ENCODE measurements around the gene TRMU. TPM values are rescaled to one million over a fixed set of nuclear protein-coding genes. Genes with fewer than 3 reads are reported as not detected.

Gene TRMU
- total and polyA plus RNA-seq, 4 donors, result 24.1 to 42.3 (median 34.0) TPM

DNA sequence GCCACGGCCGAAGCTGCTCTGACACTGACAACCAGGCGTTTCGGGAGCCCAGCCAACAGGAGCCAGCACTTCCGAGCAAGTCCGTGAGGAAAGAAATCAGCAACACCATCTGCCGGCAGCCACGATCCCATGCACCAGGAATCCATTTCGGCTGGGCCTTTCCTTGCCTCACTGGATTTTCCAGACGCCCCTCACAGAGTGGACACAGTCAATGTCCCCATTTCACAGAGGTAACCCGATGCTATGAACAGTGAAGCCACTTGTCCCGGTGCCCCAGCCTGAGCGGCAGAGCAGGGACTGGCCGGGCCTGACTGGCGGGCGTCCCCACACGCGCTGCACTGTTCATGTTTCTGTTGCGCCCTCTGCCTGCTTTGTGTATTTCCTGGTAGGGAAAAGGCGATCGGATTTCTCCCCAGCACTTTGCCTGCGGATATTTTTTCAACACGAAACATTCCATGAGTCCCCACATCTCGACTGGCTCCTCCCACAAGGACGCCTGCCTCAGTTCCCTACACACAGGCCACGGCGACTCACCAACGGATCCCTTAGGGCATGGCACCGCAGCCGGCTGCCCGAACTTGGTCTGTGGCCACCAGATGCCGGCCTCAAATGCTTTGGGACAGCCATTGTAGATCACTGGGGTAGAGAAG lies 55.3 kb downstream of the TRMU start:
- 65 to 81% methylated on average over 32 of the region's 32 CpGs for WGBS, 2 donors
- ATAC-seq (ENCODE audit: insufficient read depth, low FRiP score), result peak; percentile 22
- Histone ChIP-seq H3K27me3 (ENCODE audit: control insufficient read depth in 3 of 3, insufficient read depth in 3 of 3, low read length in 2 of 3) (no peaks in the 10 kb centered on the region), H3K9ac (ENCODE audit: insufficient read depth in 1 of 2, low read length in 2 of 2) (no peak overlapping the region), H3K36me3 (ENCODE audit: control insufficient read depth in 4 of 4, insufficient read depth in 4 of 4, low read length in 4 of 4) (peaks cover 0 to 13% (median 0%) of the 10 kb centered on the region in 4 donors), H3K4me1 (ENCODE audit: control insufficient read depth in 5 of 5, insufficient read depth in 5 of 5, low read length in 5 of 5) (peaks cover 0 to 7% (median 0%) of the 10 kb centered on the region in 5 donors), H3K4me3 (no peak overlapping the region), H3K9me3 (ENCODE audit: control insufficient read depth in 4 of 4, insufficient read depth in 3 of 4, low read length in 3 of 4) (no peaks in the 10 kb centered on the region), H3K27ac (ENCODE audit: low read depth in 1 of 2, low read length in 1 of 2) (no peak overlapping the region)
- peak; percentile 78 to 84 (median 82) for DNase-seq
- TF ChIP-seq, protein P1, sequence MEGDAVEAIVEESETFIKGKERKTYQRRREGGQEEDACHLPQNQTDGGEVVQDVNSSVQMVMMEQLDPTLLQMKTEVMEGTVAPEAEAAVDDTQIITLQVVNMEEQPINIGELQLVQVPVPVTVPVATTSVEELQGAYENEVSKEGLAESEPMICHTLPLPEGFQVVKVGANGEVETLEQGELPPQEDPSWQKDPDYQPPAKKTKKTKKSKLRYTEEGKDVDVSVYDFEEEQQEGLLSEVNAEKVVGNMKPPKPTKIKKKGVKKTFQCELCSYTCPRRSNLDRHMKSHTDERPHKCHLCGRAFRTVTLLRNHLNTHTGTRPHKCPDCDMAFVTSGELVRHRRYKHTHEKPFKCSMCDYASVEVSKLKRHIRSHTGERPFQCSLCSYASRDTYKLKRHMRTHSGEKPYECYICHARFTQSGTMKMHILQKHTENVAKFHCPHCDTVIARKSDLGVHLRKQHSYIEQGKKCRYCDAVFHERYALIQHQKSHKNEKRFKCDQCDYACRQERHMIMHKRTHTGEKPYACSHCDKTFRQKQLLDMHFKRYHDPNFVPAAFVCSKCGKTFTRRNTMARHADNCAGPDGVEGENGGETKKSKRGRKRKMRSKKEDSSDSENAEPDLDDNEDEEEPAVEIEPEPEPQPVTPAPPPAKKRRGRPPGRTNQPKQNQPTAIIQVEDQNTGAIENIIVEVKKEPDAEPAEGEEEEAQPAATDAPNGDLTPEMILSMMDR (IDR thresholded peaks at IDR 0.05; ENCODE audit: control extremely low read depth, extremely low read depth), result no peak

DNA sequence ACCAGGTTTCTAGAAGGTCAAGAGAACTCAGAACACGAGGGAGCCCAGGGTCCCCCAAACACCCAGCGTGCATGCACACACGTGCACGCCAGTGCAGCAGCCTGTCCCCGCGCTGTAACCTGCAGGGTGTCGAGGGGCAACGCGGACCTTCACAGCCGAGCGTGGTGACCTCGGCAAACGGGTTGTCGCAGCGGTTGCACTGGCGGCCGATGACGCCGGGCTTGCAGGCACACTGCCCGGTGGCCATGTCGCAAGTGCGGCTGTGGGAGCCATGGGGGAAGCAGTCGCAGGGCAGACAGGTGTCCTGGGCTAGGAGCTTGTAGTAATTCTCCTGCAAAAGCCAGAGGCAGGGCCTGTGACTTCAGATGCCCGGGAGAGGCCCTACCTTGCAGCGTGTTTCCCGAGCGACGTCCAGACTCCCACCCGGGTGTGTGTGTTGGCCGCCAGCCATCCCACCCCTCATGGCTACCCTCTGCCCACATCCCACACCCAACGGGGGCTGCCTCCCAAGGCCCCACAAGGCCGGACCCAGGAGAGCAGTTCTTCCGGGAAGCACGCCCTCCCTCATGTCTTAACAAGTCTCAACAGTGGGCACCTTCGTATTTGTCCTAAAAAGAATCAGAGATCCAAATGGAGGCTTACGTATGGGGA lies 56.1 kb downstream of the TRMU start:
- ATAC-seq (ENCODE audit: insufficient read depth, low FRiP score), result no peak
- Histone ChIP-seq H3K4me1 (ENCODE audit: control insufficient read depth in 5 of 5, insufficient read depth in 5 of 5, low read length in 5 of 5) (peaks cover 0 to 7% (median 0%) of the 10 kb centered on the region in 5 donors), H3K27me3 (ENCODE audit: control insufficient read depth in 3 of 3, insufficient read depth in 3 of 3, low read length in 2 of 3) (no peaks in the 10 kb centered on the region), H3K27ac (ENCODE audit: low read depth in 1 of 2, low read length in 1 of 2) (no peak overlapping the region), H3K9ac (ENCODE audit: insufficient read depth in 1 of 2, low read length in 2 of 2) (no peak overlapping the region), H3K36me3 (ENCODE audit: control insufficient read depth in 4 of 4, insufficient read depth in 4 of 4, low read length in 4 of 4) (peaks cover 0 to 13% (median 0%) of the 10 kb centered on the region in 4 donors), H3K4me3 (no peak overlapping the region), H3K9me3 (ENCODE audit: control insufficient read depth in 4 of 4, insufficient read depth in 3 of 4, low read length in 3 of 4) (no peaks in the 10 kb centered on the region)
- TF ChIP-seq, protein P1 (IDR thresholded peaks at IDR 0.05; ENCODE audit: control extremely low read depth, extremely low read depth), result no peak
- no peak for DNase-seq
- 92 to 94% methylated on average over 35 to 36 of the region's 36 CpGs for WGBS, 2 donors

DNA sequence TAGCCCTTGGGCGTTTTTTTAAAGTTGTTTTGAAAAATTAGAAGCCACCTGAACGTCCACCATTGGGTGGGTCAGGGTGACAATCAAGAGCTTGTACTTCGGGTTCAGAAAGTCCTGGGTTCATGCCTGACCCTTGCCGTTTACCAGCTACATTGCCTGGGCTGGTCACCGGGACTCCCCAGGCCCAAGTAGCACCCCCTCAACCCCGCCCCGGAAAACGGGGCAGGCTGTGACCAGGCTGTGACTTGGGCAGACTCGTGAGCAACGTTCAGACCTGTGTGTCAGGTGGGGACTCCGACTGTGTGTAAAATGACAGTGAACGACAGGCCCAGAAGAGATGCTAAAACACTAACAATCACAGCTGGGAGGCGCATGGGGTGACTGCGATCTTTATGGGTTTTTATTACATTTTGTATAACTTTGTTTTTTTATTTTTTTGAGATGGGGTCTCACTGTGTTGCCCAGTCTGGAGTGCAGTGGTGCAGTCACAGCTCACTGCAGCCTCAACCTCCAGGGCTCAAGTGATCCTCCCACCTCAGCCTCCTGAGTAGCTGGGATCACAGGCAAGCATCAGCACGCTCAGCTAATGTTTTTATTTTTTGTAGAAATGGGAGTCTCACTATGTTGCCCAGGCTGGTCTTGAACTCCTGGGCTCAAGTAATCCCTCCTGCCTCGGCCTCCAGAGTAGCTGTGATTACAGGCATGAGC lies 56.8 kb downstream of the TRMU start:
- 89 to 93% methylated on average over 16 of the region's 16 CpGs for WGBS, 2 donors
- H3K36me3 ChIP-seq (ENCODE audit: control insufficient read depth in 4 of 4, insufficient read depth in 4 of 4, low read length in 4 of 4), result peaks cover 0 to 14% (median 0%) of the 10 kb centered on the region in 4 donors
- H3K27ac ChIP-seq (ENCODE audit: low read depth in 1 of 2, low read length in 1 of 2), result no peak overlapping the region
- ATAC-seq (ENCODE audit: insufficient read depth, low FRiP score) (no peak), DNase-seq (no peak)
- H3K9ac ChIP-seq (ENCODE audit: insufficient read depth in 1 of 2, low read length in 2 of 2), result no peak overlapping the region
- no peaks in the 10 kb centered on the region for H3K27me3 ChIP-seq (ENCODE audit: control insufficient read depth in 3 of 3, insufficient read depth in 3 of 3, low read length in 2 of 3)
- peaks cover 0 to 7% (median 0%) of the 10 kb centered on the region in 5 donors for H3K4me1 ChIP-seq (ENCODE audit: control insufficient read depth in 5 of 5, insufficient read depth in 5 of 5, low read length in 5 of 5)
- no peaks in the 10 kb centered on the region for H3K9me3 ChIP-seq (ENCODE audit: control insufficient read depth in 4 of 4, insufficient read depth in 3 of 4, low read length in 3 of 4)
- TF ChIP-seq, protein P1 (IDR thresholded peaks at IDR 0.05; ENCODE audit: control extremely low read depth, extremely low read depth), result no peak
- no peak overlapping the region for H3K4me3 ChIP-seq

Data from lung (tissue), 12 donors.